Embryonic facial prominence (tissue), 1 donor: ENCODE data around the gene CFAP43.

ENCODE experiments used
- DNase-seq: peaks from one replicate; pipeline ENCODE4 v3.0.0-alpha.2; 2016; ENCODE audit errors: extremely low spot score

Gene CFAP43

DNA sequence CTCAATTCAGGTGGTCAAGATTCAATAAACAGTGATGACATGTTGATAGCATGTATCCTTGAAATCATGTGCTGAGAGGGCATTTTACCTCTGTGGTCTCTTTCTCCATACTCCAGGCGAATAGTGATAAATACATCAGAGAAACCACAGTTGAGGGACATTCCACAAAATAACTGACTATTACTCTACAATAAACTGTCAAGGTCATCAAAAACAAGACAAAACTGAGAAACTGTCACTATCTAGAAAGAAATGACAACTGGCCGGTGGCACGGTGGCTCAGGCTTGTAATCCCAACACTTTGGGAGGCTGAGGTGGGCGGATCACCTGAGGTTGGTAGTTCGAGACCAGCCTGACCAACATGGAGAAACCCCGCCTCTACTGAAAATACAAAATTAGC is 94.0 kb downstream of the CFAP43 start:
- DNase-seq = no peak

DNA sequence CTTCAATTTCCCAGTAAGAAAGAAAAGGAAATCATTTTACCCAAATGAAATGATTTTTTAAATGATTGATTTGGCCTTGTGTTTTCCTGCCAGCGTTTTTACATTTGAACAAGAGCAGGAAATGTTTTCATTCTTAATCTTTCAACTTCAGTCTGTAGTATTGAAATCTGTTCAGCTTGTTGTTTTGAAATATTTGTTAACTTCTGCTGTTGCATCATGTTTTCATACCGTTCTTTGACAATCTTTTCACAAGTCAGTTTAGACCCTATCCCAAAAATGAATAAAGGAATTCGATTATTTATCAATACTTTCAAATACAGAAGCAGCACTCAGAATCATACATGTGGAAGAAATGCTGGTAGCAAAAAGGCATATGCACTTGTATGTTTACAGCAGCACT is 102.1 kb downstream of the CFAP43 start:
- no peak for DNase-seq

DNA sequence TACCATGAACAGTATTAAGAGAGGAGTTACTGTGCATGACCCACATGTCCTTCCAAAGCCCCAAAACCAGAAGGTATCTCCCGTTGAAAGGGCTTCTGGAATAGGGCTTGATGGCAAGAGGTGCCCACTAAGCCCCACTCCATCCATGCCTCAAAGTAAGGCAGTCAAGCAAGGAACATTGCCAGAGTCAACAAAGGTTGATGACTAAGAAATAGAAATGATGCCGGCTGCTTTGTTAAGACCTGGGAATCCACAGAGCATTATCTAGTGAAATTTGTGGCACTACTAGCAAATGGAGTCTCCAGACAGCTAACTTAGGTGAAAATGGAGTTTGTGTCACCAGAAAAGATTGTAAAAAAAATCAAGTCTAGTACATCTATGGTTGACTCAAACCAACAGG is 104.0 kb downstream of the CFAP43 start:
- no peak for DNase-seq

DNA sequence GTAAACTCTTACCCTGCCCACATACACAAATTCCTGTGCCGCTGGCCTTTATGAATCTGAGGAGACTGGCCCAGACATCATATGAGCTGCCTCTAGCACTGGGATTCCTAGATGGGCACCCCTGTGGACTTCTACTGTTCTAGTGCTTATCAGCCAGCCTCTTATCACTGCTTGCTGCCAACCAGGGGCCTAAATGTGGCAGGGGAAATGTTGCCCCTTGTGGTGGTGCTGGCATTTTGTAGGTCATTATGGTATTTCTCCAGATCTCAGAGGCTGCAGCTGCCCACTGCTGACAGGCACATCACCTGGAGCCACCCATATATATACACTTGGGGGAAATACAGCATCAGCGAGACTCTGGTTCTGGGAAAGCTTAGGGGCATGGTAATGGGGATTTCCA is 104.8 kb downstream of the CFAP43 start:
- DNase-seq = no peak

DNA sequence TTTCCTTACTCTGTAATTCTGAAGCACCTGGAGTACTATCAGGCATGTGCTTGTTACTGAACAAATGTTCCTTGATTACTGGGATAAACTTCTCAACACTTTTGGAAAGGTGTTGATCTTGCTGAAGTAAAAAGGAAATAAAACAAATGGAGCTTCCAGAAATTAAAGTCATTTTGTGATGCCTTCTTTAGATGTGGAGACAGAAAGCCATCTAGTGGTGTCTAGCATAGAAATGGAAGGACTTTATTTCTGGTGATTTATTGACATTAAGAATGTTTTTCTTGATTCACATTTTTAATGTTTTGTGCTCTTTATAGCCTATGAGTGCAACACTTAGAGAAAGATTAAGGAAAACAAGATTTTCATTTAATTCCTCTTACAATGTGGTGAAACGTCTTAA is 108.8 kb downstream of the CFAP43 start:
- no peak for DNase-seq

DNA sequence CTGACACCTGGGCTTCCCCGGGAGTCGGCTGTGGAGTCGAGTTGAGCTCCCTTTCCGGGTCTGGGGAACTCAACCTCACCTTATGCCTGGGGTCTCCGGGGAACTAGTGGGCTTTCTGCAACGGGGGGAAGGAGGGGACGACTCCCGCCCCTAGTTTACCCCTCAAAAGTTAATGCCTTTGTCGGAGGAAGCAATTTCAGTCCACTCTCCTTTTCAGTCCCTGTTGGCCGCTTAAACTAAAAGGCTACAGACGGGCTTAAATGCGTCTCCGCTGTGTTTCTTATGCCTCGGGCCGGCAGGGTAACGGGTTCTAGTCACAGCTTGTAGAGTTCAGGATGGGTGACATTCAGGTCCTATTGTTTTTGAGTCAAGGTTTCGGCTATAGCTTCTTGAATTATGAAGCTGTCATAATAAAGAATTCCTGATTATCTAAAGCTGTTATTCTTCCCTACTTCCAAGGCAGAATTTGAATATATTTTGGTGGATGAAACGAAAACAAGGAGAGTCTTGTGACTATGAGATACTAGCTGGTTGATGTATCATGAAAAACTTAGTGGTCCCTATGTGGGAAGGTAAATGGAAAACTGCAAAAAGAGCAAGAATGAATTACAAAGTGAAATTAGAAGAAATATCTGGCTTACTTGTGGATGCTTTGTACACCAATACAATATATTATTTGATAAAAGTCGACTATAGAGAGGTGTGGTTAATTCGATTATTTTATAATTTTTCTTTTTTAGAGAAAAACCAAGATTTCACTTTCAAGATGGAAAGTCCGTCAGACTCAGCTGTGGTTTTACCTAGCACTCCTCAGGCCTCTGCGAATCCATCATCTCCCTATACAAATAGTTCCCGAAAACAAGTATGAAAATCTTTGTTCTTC is 109.7 kb downstream of the CFAP43 start:
- no peak for DNase-seq

DNA sequence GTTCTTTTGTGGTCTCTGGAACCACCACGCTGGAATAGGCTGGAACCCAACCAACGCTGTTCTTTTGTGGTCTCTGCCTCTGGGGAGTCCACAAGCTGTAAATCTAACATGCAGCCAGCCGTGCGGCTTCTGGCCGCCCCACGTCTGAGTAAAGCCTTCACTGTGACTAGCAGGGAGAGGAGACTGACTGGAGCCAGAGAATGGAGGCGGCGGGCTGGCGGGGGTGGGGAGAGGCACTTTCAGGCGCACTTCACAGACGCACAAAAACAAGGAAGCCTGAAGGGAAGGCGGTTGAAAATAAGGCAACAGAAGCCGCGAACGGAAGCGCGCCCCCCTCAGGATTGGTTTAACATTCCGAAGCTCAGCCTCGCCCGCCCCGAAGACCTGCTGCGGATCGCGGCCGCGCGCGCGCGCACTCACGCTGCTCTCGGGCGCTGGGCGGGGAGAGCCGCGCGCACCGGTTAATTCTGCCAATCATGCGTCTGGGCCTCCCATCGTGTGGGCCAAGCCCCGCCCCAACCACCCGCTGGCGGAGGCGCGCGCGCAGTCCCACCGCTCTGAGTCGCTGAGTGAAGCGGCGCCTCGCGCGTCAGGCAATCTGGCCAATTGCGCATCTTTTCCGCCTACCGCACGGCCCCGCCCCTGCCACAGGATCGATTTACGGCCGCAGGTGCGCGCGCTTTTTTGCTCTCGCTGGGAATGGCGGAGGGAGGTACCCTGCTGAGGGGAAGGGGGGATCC is 110.5 kb downstream of the CFAP43 start, which contains the start of gene SFR1:
Gene SFR1, plus strand, starts transcription at position 687 of the 740 bp plus-strand sequence. Its CDS starts 13 bp downstream, at position 700.
- peak; percentile 97 for DNase-seq

DNA sequence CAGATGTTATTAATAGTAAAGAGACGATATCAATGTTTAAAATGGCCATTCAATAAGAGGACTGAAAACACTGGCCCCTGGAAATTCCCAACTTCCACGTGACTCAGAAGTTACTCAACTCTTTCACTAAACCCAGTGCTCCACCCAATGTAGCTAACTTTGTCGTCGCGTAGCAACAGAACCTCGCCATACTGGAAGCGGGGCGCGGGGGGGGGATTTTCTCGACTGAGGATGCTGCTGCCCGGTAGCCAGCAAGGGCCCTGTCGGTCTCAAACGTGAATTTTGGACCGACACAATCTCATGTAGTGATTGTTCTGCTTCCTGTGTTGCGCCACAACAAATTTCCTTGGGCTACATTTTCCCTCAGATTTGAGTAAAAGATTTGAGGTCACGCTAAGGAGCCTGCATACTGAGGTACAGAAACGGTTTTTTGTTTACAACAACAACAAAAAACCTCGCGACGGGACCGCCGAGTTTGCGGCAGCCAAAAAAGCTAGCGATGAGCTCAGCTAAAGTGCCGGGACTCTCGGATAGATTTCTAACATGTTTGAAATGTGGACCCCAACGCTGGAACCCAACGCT is 111.2 kb downstream of the CFAP43 start:
- DNase-seq = peak; percentile 92

DNA sequence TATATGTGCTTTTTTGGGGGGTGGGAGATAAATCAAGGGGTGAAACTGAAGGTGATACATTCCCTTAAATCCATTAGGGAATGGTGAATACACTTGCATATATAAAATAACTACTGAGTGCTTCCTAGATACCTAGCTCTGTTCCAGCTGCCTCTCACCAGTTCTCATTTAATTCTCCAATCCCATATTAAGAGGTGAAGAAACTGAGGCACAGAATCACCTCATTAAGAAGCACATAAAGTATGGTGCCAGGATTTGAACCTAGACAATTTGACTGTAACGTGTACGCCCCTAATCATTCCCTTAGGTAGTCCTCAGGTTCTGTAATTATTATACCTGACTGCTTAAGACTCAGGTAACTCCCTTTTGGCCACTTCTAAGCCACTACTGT is 111.7 kb downstream of the CFAP43 start:
- no peak for DNase-seq

DNA sequence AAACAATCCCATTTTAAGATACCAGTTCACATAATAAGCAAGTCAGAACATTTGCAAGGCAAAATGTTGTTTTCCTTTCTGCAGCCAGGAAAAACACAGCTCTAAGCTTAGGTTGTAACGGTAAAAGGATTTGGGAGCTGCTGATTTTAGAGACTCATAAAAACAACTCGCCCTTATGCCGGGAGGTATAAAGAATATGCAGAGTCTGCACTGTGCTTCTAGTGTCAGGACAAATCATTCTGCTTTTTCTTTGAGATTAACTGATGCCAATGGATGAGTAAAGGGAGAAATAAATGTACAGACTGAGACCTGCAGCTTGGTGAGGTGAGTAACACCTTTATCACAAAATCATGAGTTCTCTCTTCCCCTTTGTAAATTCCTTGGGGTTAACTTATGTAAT is 112.2 kb downstream of the CFAP43 start:
- DNase-seq = peak; percentile 16

DNA sequence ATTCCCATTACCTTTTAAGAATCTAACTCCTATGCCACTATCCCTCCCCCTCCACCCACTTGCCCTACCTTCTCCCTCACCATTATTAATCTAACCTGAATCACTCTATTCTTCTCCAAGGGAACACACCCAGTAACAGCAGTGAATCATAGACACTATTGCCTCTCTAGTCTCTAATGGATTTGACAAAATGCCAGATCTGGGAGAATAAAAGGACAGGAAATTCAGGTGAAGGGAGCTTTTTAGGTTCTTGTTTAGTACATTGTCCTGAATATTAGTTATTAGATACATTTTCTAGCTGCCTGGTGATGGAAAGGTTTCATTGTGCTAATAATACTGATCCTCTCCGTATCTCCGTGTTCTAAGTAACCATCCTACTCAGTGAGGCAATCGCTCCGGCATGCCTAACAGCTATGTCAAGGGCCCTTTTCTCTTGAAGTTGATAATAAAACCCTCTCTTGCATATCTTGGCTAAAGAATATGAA is 114.3 kb downstream of the CFAP43 start:
- DNase-seq = no peak

DNA sequence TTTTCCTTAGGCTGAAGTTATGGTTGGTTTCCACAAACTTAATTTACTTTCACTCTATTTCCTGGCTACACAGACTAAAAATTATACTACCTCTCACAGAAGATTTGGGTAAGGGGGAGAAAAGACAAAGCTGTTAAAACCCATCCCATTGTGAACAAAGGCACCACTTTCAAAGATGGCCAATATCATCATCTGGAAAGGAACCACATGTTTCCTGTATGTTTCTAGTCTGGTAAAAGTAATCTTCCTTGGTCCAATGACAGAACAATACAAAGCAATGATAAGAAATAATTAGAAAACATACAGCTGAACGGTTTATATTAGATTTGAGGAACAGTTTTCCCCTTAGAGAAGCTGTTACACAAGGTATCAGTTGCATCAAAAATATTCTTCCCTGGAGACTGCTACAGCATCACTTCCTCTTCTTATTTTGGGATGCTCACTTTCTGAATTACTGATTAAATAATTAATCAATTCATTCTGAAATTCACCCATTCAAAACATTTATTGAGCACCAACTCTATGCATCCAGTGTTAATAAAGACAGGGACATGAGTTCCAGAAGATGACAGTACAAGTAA is 118.7 kb downstream of the CFAP43 start:
- no peak for DNase-seq

DNA sequence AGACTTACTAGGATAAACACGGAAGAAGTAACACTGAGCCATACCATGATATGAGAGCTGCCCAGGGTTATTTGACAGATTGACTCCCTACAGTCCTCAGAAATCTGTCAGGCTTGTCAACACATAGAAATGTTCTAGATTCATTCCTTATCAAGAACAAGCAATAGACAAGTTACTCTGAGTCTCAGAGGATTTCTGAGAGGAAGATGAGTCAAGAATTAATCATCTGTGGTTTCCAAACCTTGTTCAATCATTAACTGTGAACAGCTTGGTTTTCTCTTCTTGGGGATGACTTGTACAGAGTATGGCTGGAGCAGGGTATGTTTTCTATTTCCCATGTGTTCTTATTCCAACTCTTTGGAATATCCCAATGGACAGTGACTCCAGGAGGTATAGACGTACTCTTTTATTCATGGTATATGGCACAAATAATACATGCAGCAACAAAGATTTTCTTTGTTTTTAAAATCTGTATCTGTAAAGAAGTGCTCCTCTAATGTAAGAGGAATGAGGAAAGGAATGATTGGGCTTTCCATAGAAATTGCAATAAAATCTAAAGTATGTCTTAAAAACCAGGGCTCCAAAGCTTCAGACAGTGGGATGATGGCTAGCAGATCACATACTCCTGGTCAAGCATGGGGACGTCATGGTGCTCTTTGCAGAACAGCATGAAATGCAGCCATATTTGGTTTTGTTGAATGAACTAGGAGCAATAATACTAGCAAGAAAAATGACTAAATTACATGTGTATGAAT is 122.1 kb downstream of the CFAP43 start:
- no peak for DNase-seq

DNA sequence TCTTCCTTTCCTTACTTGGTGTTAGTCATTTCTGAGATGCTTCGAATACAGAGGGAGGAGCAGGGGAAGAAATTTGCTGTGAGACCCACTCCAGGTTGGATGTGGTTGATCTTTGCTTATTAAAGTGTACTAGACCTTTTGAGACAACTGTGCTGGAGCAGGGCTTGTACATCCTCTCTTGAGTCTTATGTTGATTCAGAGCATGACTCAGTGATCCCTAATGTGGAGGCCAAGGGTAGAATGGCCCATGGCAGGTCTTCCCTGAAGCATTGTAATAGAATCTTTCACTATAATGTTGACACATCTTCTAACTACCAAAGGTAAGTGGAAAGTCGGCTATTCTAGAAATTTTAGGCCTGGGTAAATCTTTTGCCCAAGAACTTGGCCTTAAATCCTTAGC is 127.2 kb downstream of the CFAP43 start:
- no peak for DNase-seq

DNA sequence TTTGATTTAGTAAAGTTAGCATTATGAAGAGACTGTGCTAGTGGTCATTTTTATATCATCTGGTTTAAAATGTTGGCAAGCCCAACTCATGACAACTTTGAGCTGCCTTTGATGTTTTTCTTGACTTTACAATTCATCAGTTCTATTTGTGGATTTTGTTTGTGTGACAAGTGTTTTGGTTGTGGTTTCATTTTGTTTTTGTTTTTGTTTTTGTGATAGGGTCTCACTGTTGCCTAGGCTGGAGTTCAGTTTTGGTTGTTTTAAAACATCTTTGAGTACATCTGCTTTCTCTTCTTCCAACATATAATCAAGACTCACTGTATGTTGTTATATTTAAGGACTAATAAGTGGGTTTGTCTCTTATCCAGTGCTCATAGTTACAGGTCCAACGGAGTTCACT is 127.7 kb downstream of the CFAP43 start:
- DNase-seq = no peak

DNA sequence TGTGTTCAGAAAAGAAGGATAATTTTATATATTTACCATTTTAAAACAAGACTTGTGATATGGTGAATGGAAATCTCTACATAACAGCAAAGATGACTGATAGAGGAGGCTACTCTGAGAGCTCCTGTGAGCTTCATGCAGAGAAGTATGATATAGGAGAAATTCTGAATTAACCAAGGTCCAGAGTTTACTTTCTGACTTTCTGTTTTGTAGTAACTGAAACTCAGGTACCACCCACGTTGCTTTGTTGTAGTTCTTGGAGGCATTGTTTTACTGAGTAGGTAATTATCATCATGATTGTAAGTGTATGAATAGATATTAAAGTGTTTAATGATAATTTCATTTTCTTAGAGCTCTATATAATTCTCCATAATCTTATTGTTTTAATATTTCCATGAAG is 128.2 kb downstream of the CFAP43 start:
- no peak for DNase-seq

DNA sequence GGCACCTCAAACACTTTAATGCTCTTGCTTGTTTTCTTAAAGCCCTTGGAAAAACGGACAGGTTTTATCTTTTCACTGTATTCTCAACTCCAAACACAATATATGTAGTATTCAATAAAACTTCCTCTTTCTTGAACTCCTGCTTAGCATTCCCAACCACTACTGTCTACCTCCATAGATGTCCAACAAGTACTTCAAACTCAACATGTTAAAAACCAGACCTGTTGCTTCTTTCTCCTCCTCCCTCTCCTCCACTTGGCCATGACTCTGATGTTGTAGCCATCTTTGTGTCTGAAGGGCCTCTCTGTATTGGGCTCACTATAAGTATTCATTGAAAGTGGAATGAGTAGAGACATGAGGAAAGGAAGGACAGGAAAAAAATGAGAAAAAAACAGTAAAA is 130.3 kb downstream of the CFAP43 start:
- DNase-seq = no peak

DNA sequence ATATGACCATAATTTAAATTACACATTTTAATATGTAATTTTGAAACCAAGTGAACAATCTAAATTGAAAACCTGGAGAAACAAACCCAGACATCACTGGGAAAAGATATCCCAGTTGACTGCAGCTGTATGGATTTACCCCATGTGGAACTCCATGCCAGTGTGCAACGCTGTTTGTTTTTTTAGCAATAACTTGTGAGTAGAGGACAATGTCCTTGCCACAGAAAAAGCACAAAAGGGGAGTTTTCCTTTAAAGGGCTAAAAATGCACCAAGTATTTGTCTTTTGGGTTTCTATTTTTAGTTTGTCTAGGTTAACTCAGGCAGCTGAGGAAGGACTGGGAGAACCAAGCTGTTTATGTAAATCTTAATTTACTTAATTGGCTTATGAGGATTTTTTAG is 131.4 kb downstream of the CFAP43 start:
- DNase-seq = no peak

DNA sequence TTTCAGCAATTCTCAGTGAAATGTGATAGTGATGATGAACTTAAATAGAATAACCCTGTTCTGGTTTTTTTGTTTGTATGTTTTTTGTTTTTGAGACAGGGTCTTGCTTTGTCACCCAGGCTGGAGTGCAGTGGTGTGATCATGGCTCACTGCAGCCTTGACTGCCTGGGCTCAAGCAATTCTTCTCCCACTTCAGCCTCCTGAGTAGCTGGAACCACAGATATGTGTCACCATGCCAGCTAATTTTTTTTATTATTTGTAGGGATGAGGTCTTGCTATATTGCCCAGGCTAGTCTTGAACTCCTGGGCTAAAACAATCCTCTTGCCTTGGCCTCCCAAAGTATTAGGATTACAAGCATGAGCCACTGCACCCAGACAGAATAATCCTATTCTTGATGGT is 132.2 kb downstream of the CFAP43 start:
- no peak for DNase-seq

DNA sequence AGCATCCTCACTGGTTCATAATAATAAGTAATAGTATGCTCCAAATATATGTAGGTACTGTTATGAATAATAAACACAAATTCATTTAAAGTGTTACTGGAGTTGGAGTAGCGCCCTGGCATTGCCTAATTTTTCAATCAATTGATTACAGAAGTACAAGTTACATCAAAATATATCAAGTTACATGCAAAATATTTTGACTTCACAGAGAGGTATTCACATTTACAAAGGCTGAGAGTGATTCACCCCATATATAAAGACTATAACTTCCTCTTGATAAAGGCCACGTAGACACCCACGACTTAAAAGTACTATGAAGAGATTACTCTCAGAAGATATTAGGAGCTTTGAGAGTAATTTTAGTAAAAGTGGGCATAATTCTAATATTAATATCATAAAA is 132.9 kb downstream of the CFAP43 start:
- DNase-seq = no peak

DNA sequence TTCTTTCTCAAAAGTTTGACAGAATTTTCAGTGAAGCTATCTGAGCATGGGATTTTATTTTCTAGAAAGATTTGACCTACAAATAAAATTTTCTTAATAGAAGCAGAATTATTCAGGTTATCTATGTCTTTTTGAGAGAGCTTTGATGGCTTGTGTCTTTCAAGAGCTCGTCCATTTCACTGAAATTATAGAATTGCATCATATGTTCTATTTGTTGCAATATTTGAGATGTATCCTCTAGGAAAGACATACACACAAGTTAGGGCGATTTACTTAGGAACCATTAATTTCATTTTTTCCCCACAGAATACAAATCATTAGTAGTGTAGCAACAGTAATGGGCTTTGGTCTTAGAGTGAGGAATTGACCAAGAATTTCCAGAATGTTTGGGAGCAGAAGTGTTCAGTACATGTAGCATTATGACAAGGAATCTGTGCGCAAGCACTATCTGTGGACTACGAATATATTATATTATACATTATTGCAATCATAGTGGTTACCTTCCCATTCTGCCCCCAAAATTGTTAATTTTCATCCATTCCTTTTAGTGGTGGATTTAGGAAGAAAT is 133.7 kb downstream of the CFAP43 start:
- no peak for DNase-seq
